GM21526 (cell line): Measurements from ENCODE around the gene ADRA2B.
"Not testable (repeated sequence)": the region's sequence is repeated elsewhere in the genome, so short reads cannot be mapped to it uniquely, and the experiment has no call there.

ENCODE experiments used
- ATAC-seq: cut with Tn5 transposase; IDR thresholded peaks from one replicate; pipeline ENCODE4 v1.9.1; 2021; ENCODE audit warnings: moderate library complexity; ENCODE audit not compliant: unreplicated experiment, low FRiP score

The ADRA2B gene

GRCh38 chr2:96091141-96091710 is 25.1 kb downstream of the ADRA2B start:
- no peak for ATAC-seq

GRCh38 chr2:96090196-96090926 is 26.0 kb downstream of the ADRA2B start:
- no peak for ATAC-seq

DNA sequence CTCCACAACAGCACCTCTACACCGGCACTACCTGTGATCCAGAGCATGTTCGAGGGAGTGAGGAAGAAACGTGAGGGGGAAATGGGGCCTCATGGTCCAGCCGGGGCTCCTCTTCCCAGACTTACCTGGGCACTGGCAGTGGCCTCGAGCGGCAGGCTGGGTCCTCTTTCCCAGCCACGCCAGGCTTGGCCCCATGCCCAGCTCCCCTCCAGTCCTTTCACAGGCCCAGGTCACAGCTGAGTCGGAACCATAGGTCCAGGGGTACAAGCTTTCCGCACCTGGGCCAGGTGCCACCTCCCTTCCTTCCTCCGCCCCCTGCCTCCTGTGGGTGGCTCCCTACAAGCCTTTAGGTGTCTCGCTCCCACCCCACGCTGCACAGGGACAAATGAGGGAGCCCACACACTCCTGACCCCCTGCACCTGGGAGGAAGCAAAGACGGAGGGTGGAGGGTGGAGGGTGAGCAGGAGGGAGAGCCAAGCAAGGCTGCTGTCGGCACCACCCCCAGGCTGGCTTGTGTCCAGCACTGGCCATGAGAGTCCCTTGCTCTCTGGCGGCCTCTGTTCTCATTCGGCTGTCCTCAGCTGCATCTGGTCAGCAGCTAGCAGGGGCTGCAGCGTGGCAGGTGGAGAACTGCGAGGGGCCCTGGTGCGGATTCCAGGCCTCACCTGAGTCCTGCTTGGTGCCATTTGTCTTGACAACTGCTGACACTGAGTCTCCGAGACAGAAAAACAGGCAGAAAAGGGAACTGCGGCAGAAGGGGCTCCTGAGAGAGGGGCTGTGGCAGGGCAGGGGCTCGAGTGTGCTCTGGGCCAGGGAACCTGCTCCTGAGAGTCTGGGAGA is 26.8 kb downstream of the ADRA2B start:
- ATAC-seq = no peak

- no peak for ATAC-seq
Observed at GRCh38 chr2:96088340-96089335, 27.7 kb downstream of the ADRA2B start.

DNA sequence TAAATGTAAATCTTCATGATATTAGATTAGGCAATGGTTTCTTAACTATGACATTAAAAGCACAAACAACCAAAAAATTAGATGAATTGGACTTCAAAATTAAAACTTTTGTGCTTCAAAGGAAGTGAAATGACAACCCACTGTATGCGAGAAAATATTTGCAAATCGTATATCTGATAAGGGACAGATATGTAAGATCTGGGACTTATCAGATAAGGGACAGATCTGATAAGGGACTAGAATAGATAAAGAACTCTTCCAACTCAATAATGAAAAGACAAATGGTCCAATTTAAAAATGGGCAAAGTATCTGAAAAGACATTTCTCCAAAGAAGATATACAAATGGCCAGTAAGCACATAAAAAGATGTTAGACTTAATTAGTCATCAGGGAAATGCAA is 29.2 kb downstream of the ADRA2B start:
- no peak for ATAC-seq

GRCh38 chr2:96085541-96086355 is 30.6 kb downstream of the ADRA2B start:
- no peak for ATAC-seq

DNA sequence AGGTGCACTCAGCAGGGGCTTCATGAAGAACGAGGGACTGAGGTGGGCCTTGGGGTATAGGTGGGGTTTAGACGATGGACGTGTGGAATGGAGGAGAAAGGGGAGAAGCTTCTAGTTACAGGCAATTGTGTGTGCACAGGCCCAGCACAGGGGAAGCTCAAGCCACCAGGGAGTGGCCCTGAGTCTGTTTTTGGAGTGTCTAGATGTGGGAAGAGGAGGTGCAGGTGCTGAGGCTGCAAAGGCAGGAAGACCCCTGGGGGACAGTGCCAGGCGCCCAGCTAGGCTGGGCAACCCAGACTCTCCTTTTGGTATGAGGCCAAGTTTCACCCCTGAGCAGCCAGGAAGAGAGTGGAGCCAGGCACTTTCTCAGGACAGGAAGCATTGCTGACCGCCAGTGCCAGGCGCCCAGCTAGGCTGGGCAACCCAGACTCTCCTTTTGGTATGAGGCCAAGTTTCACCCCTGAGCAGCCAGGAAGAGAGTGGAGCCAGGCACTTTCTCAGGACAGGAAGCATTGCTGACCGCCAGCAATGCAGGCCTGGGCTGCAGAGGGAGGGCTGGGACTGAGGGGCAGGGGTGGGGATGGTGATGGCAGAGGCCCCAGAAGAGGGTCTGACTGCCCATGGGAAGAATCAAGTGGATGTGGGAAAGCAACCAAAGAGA is 31.4 kb downstream of the ADRA2B start:
- not testable (repeated sequence) for ATAC-seq

GRCh38 chr2:96083989-96084857 is 32.1 kb downstream of the ADRA2B start:
- ATAC-seq = no peak

DNA sequence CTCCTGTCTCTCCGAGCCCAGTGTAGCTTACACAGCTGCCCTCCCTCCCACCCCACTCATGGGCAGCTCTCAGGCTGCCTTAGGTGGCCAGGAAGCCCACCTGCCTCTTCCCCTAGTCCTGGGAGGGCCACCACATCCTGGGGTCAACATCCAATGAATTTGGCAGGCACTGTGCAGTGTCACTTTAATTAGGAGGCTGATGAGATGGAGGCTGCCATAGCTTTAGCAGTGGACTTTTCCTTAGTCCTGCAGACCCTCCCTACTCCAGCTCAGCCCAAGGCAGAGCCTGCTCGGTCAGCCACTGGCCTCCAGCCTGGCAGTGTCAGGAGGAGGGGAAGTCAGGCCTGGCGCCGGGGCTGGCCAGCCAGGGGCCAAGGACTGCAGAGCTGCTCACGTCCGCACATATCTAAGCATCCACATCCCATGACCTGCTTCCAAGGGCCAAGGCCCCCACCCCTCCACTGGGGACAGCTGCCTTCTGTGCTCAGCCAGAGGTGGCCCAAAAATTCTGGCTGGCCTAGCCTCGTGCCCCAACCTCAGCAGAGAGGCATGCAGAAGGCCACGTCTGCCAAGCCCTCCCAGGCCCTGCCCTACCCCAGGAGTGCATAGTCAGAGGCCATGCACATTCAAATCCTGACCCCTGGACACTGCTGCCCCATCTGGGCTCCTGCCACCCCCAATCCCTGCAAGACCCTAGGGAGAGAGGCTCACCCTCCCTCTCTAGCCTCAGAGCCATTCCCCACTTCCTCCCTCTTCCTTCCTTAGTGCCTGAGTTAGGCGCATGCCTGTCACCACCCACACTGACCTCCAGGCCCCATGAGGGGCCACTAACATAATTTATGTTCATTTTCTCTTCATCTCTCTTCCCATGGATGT is 33.1 kb downstream of the ADRA2B start:
- no peak for ATAC-seq

GRCh38 chr2:96082211-96083063 is 33.9 kb downstream of the ADRA2B start:
- no peak for ATAC-seq

DNA sequence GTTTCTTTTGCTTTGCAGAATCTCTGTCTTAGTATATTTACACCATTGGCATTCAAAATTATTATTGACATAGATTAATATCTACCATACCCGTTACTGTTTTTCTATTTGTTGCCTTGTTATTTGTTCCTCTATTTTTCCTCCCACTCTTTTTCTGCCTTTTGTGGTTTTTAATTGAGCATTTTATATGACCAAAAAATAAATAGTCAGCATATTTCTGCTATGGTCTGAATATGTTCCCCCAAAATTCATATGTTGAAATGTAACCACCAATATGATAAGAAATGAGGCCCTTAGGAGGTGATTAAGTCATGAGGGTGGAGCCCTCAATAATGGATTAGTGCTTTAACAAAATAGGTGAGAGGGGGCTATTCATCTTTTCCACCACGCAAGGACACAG is 35.3 kb downstream of the ADRA2B start:
- no peak for ATAC-seq

- no peak for ATAC-seq
Observed at GRCh38 chr2:96075199-96075771, 41.1 kb downstream of the ADRA2B start.

DNA sequence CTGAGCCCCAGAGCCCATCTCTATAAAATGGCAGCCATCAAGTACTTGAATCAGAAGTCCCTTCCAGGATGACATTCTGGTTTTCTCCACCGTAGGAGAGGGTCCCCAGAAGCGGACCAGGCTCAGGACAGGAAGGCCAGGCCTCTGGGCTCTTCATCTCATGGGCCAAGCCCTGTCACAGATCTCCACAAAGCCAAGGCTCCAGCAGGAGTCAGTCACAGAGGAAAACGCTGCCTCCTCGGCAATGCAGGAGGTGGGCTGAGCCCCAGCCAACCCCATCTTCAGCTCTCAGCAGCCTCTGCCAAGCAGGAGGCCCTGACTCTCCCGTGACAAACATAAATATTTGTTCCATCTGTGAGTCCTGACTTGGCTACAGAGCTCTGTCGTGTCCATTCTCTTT is 42.2 kb downstream of the ADRA2B start:
- ATAC-seq = no peak

DNA sequence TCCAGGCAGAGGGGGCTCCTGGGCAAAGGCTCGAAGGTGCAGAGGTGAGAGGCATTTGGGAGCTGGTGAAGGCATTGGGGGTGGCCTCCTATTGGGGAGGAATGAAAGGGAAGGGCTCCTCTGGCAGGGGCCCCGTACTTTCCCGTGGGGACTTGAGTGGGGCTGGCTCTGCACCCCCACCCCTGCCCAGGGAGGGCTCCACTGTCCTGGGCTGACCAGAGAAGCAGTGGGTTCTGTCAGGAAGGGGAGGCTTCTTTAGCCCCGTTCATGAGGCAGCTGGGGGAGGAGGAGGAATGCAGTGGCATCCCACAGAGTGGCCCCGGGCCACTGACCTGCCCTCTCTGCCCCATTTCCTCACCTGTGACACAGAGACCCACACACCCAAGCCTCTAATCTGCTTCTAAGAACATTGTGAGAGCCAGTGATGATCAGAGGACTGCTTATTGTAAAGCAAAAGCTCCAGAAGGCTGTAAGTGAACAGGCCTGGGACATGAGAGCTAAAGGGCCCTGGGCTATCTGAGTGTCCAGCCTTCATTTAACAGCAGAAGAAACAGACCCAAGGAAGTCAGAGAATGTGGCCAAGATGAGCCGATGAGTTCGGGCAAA is 43.1 kb downstream of the ADRA2B start:
- no peak for ATAC-seq

DNA sequence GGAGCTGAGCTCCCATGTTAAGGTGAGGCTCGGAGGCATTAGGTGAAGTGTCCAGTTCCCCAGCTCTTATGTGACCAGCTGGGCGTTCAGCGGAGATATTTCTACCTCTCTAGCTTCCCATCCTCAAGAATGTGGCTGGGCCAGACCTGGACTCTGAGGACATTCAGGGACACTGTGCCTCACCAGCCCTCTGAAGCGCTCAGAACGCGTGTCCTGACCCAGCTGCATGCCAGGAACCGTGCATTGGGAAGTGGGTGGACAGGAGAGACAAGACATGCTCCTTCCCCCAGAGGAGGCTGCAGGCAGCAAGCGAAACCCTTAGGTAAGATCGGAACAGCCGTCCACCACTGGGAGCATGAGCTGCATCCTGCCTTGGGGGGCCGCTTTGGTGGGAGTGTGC is 43.6 kb downstream of the ADRA2B start:
- no peak for ATAC-seq
